DOHH2 (cell line): ENCODE data around the gene JUN.

Experiments
- CTCF ChIP-seq: fragments of 200-600 bp; sonication (generic); IDR thresholded peaks from one replicate; pipeline ENCODE4 v1.5.1; 2014; ENCODE audit warnings: antibody characterized with exemption, mild to moderate bottlenecking, low read depth, low read length; ENCODE audit not compliant: poor library complexity, severe bottlenecking
- EZH2phosphoT487 ChIP-seq: fragments of 200-600 bp; sonication (generic); IDR thresholded peaks from 2 replicates; pipeline ENCODE4 v1.6.1; 2017; ENCODE audit warnings: borderline replicate concordance, mild to moderate bottlenecking, antibody characterized with exemption, low read length, moderate library complexity, mixed read lengths

- TF ChIP-seq CTCF (no peak), EZH2phosphoT487 (no peak)
Observed at GRCh38 chr1:58818075-58818474, 34.2 kb upstream of the JUN start.
